BLaER1 (cell line): Measurements from ENCODE around the gene RASGEF1C.
A peak's percentile ranks its signal among the peaks of the same experiment; 100 is the strongest.
"Not testable (repeated sequence)": the region's sequence is repeated elsewhere in the genome, so short reads cannot be mapped to it uniquely, and the experiment has no call there.

Experiments used
- H3K27ac ChIP-seq: shearing (Covaris generic); formaldehyde crosslinking; 2 replicates; pipeline ENCODE4 v1.8.1; 2022
- H3K27me3 ChIP-seq: shearing (Covaris generic); formaldehyde crosslinking; 2 replicates; pipeline ENCODE4 v1.8.1; 2022
- H3K36me3 ChIP-seq: shearing (Covaris generic); formaldehyde crosslinking; 2 replicates; pipeline ENCODE4 v1.8.1; 2022
- H3K4me1 ChIP-seq: shearing (Covaris generic); formaldehyde crosslinking; 2 replicates; pipeline ENCODE4 v1.8.1; 2022
- H3K4me2 ChIP-seq: shearing (Covaris generic); formaldehyde crosslinking; 2 replicates; pipeline ENCODE4 v1.8.1; 2022
- H3K4me3 ChIP-seq: shearing (Covaris generic); formaldehyde crosslinking; 2 replicates; pipeline ENCODE4 v1.8.1; 2022
- H3K9ac ChIP-seq: shearing (Covaris generic); formaldehyde crosslinking; 2 replicates; pipeline ENCODE4 v1.8.1; 2022
- H3K9me3 ChIP-seq: shearing (Covaris generic); formaldehyde crosslinking; 2 replicates; pipeline ENCODE4 v1.8.1; 2022
- H4K20me1 ChIP-seq: shearing (Covaris generic); formaldehyde crosslinking; 2 replicates; pipeline ENCODE4 v1.8.1; 2022
- Cebpa-rat ChIP-seq: shearing (Covaris generic); IDR thresholded peaks from 2 replicates; pipeline ENCODE4 v1.8.1; 2022

RASGEF1C gene

DNA sequence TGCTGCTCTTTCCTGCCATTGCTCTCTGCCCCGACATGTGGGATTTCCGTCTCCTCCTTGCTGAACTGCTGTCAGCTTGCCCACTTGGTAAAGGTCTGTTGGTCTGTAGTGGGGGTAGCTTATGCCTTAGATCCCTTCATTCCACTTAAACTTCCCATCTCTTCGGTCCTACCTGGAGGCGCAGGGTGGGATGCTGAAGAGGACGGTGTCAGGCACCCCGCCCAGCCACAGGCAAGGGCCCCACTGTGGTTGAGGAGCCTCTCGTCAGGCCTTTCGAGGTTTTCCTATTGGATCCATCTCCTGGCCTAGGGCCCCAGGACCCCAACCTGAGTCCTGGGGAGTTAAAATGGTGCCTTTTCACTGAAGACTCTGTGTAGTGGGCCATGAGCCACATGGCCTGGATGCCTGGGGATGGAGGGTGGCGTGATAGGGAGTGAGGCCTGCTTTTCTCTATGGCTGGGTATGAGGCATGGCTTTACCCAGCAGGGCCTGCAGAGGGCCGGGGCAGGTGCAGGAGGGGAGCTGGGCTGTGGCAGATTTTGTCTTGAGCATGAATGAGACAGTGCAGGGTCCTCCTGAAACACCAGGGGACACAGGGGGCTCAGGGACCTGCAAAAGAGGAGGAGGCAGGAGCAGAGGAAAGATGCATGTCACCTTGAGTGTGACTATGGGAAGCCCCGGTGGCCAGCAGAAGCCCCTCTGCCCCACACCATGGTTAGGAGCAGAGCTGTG is 111.7 kb downstream of the RASGEF1C start:
- Histone ChIP-seq H3K9me3 (peaks cover 10% of the 10 kb centered on the region; the same call in 1 of the 2 replicates), H3K4me3 (no peak overlapping the region), H3K27me3 (no peaks in the 10 kb centered on the region), H4K20me1 (no peaks in the 10 kb centered on the region), H3K9ac (no peak overlapping the region), H3K27ac (peak overlapping the region; percentile 29; the same call in 1 of the 2 replicates), H3K36me3 (no peaks in the 10 kb centered on the region), H3K4me2 (no peak overlapping the region), H3K4me1 (peaks cover 44% of the 10 kb centered on the region)
- no peak for TF ChIP-seq Cebpa-rat

DNA sequence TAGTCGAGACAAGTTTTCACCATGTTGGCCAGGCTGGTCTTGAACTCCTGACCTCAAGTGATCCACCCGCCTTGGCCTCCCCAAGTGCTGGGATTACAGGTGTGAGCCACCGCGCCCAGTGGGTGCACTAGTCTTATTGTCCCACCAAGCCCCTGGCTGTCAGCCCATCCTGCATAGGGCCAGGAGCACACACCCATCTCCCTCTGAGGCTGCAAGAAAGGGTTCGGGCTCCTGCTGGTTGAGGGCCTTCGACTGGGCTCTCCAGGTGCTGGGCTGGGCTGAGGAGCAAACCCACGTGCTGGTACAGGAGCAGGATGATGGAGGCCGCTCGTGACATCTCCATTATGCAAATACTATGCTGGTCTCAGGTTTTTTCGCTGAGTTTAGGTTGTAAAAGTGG is 112.4 kb downstream of the RASGEF1C start:
- Histone ChIP-seq H3K9me3 (peaks cover 10% of the 10 kb centered on the region; the same call in 1 of the 2 replicates), H3K4me3 (no peak overlapping the region), H3K4me1 (peaks cover 51% of the 10 kb centered on the region), H3K9ac (no peak overlapping the region), H4K20me1 (no peaks in the 10 kb centered on the region), H3K4me2 (no peak overlapping the region), H3K36me3 (no peaks in the 10 kb centered on the region), H3K27me3 (no peaks in the 10 kb centered on the region), H3K27ac (no peak overlapping the region)
- TF ChIP-seq Cebpa-rat = no peak

DNA sequence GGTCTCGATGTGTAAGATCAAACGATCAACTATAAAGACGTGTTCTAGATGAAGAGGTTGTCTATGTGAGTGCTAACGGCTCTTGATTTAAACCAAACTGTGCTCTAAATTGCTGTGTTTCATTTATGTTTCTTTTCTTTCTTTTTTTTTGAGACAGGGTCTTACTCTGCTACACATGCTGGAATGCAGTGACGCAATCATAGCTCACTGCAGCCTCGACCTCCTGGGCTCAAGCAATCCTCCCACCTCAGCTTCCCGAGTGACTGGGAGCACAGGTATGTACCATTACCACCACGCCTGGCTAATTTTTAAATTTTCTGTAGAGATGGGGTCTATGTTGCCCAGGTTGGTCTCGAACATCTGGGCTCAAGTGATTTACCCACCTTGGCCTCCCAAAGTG is 113.5 kb downstream of the RASGEF1C start:
- TF ChIP-seq Cebpa-rat = peak; percentile 40; the same call in 1 of the 2 replicates
- H3K27ac ChIP-seq = no peak overlapping the region
- H3K9me3 ChIP-seq = peaks cover 10% of the 10 kb centered on the region; the same call in 1 of the 2 replicates
- no peak overlapping the region for H3K4me3 ChIP-seq
- no peaks in the 10 kb centered on the region for H3K36me3 ChIP-seq
- H3K4me2 ChIP-seq = no peak overlapping the region
- no peaks in the 10 kb centered on the region for H3K27me3 ChIP-seq
- H3K4me1 ChIP-seq = peaks cover 61% of the 10 kb centered on the region
- H3K9ac ChIP-seq = no peak overlapping the region
- H4K20me1 ChIP-seq = no peaks in the 10 kb centered on the region

DNA sequence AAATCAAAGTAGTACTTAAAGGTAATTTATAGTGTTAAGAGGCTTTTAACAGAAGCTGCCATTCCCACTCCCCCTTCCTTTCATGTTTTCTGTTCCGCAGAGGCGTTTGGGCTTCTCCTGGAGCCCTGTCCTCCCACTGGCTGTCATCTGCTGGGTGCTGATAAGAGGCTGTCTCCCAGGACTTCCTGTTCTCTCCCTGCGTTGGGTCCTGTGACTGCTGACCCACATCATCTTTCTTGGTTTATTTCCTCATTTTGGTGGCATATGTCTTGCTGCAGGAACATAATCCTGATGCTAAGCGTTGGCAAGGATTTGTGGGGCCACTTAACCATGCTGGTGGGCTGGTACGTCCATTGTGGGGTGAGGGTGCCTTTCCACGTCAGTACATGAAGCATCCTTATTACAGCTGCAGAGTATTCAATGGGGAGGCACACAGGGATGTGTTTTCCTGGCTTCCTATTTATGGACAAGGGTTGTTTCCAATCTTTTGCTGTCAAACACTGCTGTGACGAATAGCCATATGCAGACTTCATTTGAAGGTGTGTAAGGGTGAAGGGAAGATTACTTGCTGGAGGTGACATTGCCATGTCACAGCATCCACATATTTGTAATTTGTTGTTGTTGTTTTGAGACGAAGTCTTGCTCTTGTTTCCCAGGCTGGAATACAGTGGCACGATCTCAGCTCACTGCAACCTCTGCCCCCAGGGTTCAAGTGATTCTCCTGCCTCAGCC is 115.2 kb downstream of the RASGEF1C start:
- no peaks in the 10 kb centered on the region for H3K27me3 ChIP-seq
- peaks cover 10% of the 10 kb centered on the region; the same call in 1 of the 2 replicates for H3K9me3 ChIP-seq
- H3K4me1 ChIP-seq = peaks cover 57% of the 10 kb centered on the region
- peak overlapping the region; percentile 78; the same call in 1 of the 2 replicates for H3K9ac ChIP-seq
- no peaks in the 10 kb centered on the region for H4K20me1 ChIP-seq
- H3K4me3 ChIP-seq = no peak overlapping the region
- peak overlapping the region; percentile 94 for H3K27ac ChIP-seq
- no peak for TF ChIP-seq Cebpa-rat
- H3K4me2 ChIP-seq = peak overlapping the region; percentile 90
- no peaks in the 10 kb centered on the region for H3K36me3 ChIP-seq

DNA sequence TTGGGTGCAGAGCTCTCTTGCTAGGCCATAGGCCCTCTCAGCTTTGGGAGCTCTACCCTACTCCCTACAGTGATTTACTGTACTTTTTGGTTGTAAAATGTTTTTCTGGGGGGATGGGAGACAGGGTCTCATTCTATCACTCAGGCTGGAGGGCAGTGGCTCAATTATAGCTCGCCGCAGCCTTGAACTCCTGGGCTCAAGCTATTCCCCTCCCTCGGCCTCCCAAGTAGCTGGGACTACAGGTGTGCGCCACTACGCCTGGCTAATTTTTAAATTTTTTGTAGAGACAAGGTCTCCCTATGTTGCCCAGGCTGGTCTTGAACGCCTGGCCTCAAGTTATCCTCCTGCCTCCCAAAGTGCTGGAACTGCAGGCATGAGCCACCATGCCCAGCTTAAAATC is 115.8 kb downstream of the RASGEF1C start:
- Histone ChIP-seq H3K9ac (peak overlapping the region; percentile 78; the same call in 1 of the 2 replicates), H3K9me3 (peaks cover 10% of the 10 kb centered on the region; the same call in 1 of the 2 replicates), H3K36me3 (no peaks in the 10 kb centered on the region), H3K4me3 (no peak overlapping the region), H4K20me1 (no peaks in the 10 kb centered on the region), H3K4me1 (peaks cover 54% of the 10 kb centered on the region), H3K27me3 (no peaks in the 10 kb centered on the region), H3K4me2 (peak overlapping the region; percentile 90), H3K27ac (peak overlapping the region; percentile 94)
- no peak for TF ChIP-seq Cebpa-rat

DNA sequence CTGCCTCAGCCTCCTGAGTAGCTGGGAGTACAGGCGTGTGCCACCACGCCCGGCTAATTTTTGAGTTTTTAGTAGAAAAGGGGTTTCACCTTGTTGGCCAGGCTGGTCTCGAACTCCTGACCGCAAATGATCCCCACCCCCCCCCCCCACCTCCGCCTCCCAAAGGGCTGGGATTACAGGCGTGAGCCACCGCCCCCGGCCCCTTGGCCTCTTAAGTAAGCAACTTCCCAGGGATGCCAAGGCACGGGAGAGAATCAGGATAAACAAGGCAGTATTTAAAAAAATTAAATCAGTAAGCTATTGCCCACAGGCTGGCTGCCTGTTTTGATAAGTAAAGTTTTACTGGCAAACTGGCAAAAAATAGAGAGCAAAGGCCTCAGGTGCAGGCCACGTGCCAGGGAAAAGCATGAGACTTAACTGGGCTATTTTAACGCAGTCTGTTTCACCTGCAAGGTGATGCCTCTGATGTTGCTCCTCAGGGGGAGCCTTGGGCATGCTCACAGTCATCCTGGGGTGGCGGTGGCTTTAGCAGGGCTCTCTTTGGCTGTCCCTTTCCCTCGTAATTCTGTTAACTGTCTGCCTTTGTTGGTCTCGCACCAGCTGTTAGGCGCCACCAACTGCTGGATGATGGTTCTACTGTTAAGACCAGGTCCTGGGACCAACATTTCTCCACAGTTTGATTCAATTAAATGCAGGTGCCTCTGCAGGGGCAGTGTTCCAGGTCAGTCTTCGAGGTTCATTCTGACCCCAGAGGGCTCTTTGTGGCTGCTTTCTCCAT is 118.1 kb downstream of the RASGEF1C start:
- H3K4me3 ChIP-seq = peak overlapping the region; percentile 64
- no peaks in the 10 kb centered on the region for H3K27me3 ChIP-seq
- peak overlapping the region; percentile 94 for H3K27ac ChIP-seq
- H3K9ac ChIP-seq = peak overlapping the region; percentile 78
- H3K4me2 ChIP-seq = peak overlapping the region; percentile 90
- peaks cover 7% of the 10 kb centered on the region; the same call in 1 of the 2 replicates for H3K9me3 ChIP-seq
- TF ChIP-seq Cebpa-rat = no peak
- no peaks in the 10 kb centered on the region for H4K20me1 ChIP-seq
- peaks cover 48% of the 10 kb centered on the region for H3K4me1 ChIP-seq
- no peaks in the 10 kb centered on the region for H3K36me3 ChIP-seq

DNA sequence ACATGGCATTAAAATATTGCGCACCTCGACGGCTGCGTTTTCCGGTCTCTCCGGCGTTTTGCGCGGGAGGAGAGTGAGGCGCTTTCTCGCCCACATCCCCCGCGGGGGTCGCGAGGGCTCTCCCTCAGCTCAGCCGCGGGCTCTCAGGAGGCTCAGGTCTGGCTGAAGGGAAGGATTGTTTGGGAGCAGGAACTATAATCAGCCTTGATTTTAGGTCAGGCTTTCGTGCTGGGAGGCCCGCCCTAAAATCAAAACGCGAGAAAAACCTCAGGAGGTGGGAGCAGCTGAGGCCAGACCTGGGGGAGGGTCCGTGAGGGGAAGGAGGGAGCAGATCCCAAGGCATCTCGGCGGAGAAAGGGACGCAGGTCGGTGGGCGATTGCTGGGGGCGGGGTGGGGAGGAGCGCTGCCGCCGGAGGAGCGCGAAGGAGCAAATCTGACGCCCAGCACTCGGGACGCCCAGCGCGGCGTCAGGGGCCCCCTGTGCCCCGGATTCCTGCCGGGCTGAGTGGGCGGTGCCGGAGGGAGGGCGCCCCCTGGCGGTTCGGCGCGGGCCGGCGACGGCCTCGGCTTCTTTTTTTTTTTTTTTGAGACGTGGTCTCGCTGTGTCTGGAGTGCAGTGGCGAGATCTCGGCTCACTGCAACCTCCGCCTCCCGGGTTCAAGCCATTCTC is 118.8 kb downstream of the RASGEF1C start:
- 0 out of 2 replicates have a peak, but pooled peaks cover under 1% of the 10 kb centered on the region for H3K9me3 ChIP-seq
- H3K9ac ChIP-seq = peak overlapping the region; percentile 78; the same call in 1 of the 2 replicates
- H3K27ac ChIP-seq = peak overlapping the region; percentile 94
- peak overlapping the region; percentile 64 for H3K4me3 ChIP-seq
- H3K4me2 ChIP-seq = peak overlapping the region; percentile 90
- H4K20me1 ChIP-seq = no peaks in the 10 kb centered on the region
- no peak for TF ChIP-seq Cebpa-rat
- H3K4me1 ChIP-seq = peaks cover 55% of the 10 kb centered on the region
- no peaks in the 10 kb centered on the region for H3K27me3 ChIP-seq
- H3K36me3 ChIP-seq = no peaks in the 10 kb centered on the region

DNA sequence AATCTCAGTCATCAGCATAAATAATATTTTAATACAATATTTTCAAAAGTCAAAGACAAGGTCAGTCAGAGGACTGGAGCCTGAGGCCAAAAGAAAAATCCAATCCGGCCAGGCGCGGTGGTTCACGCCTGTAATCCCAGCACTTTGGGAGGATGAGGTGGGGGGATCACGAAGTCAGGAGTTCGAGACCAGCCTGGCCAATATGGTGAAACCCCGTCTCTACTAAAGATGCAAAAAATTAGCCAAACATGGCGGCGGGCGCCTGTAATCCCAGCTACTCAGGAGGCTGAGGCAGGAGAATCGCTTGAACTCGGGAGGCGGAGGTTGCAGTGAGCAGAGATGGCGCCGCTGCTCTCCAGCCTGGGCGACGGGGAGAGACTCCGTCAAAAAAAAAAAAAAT is 119.4 kb downstream of the RASGEF1C start:
- Histone ChIP-seq H3K4me2 (peak overlapping the region; percentile 90), H3K4me1 (peaks cover 57% of the 10 kb centered on the region), H3K4me3 (peak overlapping the region; percentile 64), H3K27ac (0 out of 2 replicates have a peak overlapping the region, but pooled peaks have one; percentile 94)
- H3K27me3 ChIP-seq, H3K9me3 ChIP-seq, H3K36me3 ChIP-seq, H3K9ac ChIP-seq, H4K20me1 ChIP-seq: not testable (repeated sequence)

DNA sequence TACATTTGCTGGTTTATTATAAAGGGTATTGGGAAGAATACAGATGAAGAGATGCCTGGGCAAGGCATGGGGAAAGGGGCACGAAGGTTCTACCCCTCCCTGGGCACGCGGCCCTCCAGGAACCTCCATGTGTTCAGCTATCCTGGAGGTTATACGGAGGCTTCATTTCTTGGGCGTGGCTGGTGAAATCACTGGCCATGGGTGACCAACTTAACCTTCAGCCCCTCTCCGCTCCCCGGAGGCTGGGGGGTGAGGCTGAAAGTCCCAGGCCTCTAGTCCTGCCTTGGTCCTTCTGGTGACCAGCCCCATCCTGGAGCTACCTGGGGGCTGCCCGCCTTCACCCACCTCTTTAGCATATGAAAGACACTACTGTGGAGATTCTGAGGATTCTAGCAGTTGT is 120.5 kb downstream of the RASGEF1C start:
- no peak overlapping the region for H3K4me2 ChIP-seq
- H3K4me1 ChIP-seq = peaks cover 54% of the 10 kb centered on the region
- TF ChIP-seq Cebpa-rat = no peak

More for the DNA sequence above, 120.5 kb downstream of the RASGEF1C start:
- no peaks in the 10 kb centered on the region for H4K20me1 ChIP-seq
- H3K9ac ChIP-seq = no peak overlapping the region
- 0 out of 2 replicates have a peak, but pooled peaks cover 5% of the 10 kb centered on the region for H3K9me3 ChIP-seq
- no peaks in the 10 kb centered on the region; the same call in 1 of the 2 replicates for H3K27me3 ChIP-seq
- H3K4me3 ChIP-seq = no peak overlapping the region
- H3K36me3 ChIP-seq = no peaks in the 10 kb centered on the region
- H3K27ac ChIP-seq = no peak overlapping the region
